ENCODE data around the gene NOMO2.
"Not testable (repeated sequence)": the region's sequence is repeated elsewhere in the genome, so short reads cannot be mapped to it uniquely, and the experiment has no call there.

NOMO2 gene

GRCh38 chr16:18518536-18519283 lies 43.2 kb downstream of the NOMO2 start:
- DNase-seq (ENCODE audit: low spot score), result not testable (repeated sequence)

- DNase-seq (ENCODE audit: low spot score), result not testable (repeated sequence)
Observed at GRCh38 chr16:18498430-18498829, 63.5 kb downstream of the NOMO2 start.

- not testable (repeated sequence) for DNase-seq (ENCODE audit: low spot score)
Observed at GRCh38 chr16:18497032-18497431, 64.9 kb downstream of the NOMO2 start.

- DNase-seq (ENCODE audit: low spot score), result not testable (repeated sequence)
Observed at GRCh38 chr16:18492118-18492897, 69.6 kb downstream of the NOMO2 start.

GRCh38 chr16:18436025-18436424 lies 125.9 kb downstream of the NOMO2 start:
- DNase-seq (ENCODE audit: low spot score), result not testable (repeated sequence)

GRCh38 chr16:18415827-18416226 lies 146.1 kb downstream of the NOMO2 start:
- DNase-seq (ENCODE audit: low spot score), result not testable (repeated sequence)

GRCh38 chr16:18409532-18410293 lies 152.2 kb downstream of the NOMO2 start:
- not testable (repeated sequence) for DNase-seq (ENCODE audit: low spot score)

- not testable (repeated sequence) for DNase-seq (ENCODE audit: low spot score)
Observed at GRCh38 chr16:18401851-18402657, 159.8 kb downstream of the NOMO2 start.

- DNase-seq (ENCODE audit: low spot score), result not testable (repeated sequence)
Observed at GRCh38 chr16:18401159-18401558, 160.7 kb downstream of the NOMO2 start.

- not testable (repeated sequence) for DNase-seq (ENCODE audit: low spot score)
Observed at GRCh38 chr16:18394363-18394762, 167.5 kb downstream of the NOMO2 start.

GRCh38 chr16:18387767-18388166 lies 174.1 kb downstream of the NOMO2 start:
- DNase-seq (ENCODE audit: low spot score), result not testable (repeated sequence)

- DNase-seq (ENCODE audit: low spot score), result not testable (repeated sequence)
Observed at GRCh38 chr16:18386517-18386916, 175.4 kb downstream of the NOMO2 start.

GRCh38 chr16:18385285-18385684 lies 176.6 kb downstream of the NOMO2 start:
- DNase-seq (ENCODE audit: low spot score), result not testable (repeated sequence)

- not testable (repeated sequence) for DNase-seq (ENCODE audit: low spot score)
Observed at GRCh38 chr16:18384869-18385268, 177.0 kb downstream of the NOMO2 start.

- not testable (repeated sequence) for DNase-seq (ENCODE audit: low spot score)
Observed at GRCh38 chr16:18384098-18384636, 177.7 kb downstream of the NOMO2 start.

GRCh38 chr16:18382696-18383095 lies 179.2 kb downstream of the NOMO2 start:
- DNase-seq (ENCODE audit: low spot score), result not testable (repeated sequence)

Data from hematopoietic multipotent progenitor cell treated with erythropoietin and hydrocortisone succinate and interleukin-3 and kit ligand, for 17 days (in vitro differentiated cells).